Vagina (tissue), 2 donors: Measurements from ENCODE around the gene TRIB2. TPM values are rescaled to one million over a fixed set of nuclear protein-coding genes. Genes with fewer than 3 reads are reported as not detected.

ENCODE experiments used
- DNase-seq, 2 donors: peaks; one replicate each; pipeline ENCODE4 v3.0.0-alpha.2; 2017; ENCODE audit errors: extremely low spot score in 2 of 2
- H3K27ac ChIP-seq: fragments of 200-600 bp; sonication (generic); one replicate; pipeline ENCODE4 v1.5.1; 2019
- H3K27me3 ChIP-seq: fragments of 200-600 bp; sonication (generic); one replicate; pipeline ENCODE4 v1.5.1; 2019
- H3K36me3 ChIP-seq, 2 donors: fragments of 200-600 bp; sonication (generic); one replicate each; pipeline ENCODE4 v1.5.1; 2017 to 2019
- H3K4me1 ChIP-seq: fragments of 200-600 bp; sonication (generic); one replicate; pipeline ENCODE4 v1.5.1; 2019
- H3K4me3 ChIP-seq, 2 donors: fragments of 200-600 bp; sonication (generic); 1 replicate in 1 of 2; 2 replicates in 1 of 2; pipeline ENCODE4 v1.5.1; 2016 to 2019
- H3K9me3 ChIP-seq: fragments of 200-600 bp; sonication (generic); one replicate; pipeline ENCODE4 v1.5.1; 2019
- POLR2A ChIP-seq, 2 donors: fragments of 450-650 bp; IDR thresholded peaks; one replicate each; pipeline ENCODE4 v1.6.1; 2017; ENCODE audit warnings: antibody characterized with exemption in 2 of 2, mild to moderate bottlenecking in 2 of 2, moderate library complexity in 2 of 2
- POLR2AphosphoS5 ChIP-seq, 2 donors: sonication (generic); formaldehyde crosslinking; IDR thresholded peaks; one replicate each; pipeline ENCODE4 v1.9.0; 2017; ENCODE audit warnings: antibody characterized with exemption in 2 of 2, mild to moderate bottlenecking in 2 of 2, low read depth in 1 of 2; ENCODE audit not compliant: insufficient read depth in 1 of 2
- intact Hi-C: fragments of 100-400 bp; cut with DNase I; formaldehyde crosslinking; loops from one replicate; pipeline ENCODE4 v1.15.1; 2023
- total RNA-seq: library from RNA; depleted of rRNA; stranded (reverse); fragments of >200 nt; gene quantifications from one replicate; pipeline ENCODE4 v1.2.3, GENCODE V29; 2016
- TF ChIP-seq, protein P1 (sequence below), 3 experiments: fragments of 450-650 bp in 2 of 3; fragments of 200-600 bp in 1 of 3; sonication (generic) in 1 of 3; IDR thresholded peaks; one replicate each; pipeline ENCODE4 v1.5.1; 2017 to 2019; ENCODE audit warnings: antibody characterized with exemption in 3 of 3, mild to moderate bottlenecking in 2 of 3, moderate library complexity in 2 of 3

Gene TRIB2
- total RNA-seq, 1 donor from 2014 or later = 64.8 TPM

DNA sequence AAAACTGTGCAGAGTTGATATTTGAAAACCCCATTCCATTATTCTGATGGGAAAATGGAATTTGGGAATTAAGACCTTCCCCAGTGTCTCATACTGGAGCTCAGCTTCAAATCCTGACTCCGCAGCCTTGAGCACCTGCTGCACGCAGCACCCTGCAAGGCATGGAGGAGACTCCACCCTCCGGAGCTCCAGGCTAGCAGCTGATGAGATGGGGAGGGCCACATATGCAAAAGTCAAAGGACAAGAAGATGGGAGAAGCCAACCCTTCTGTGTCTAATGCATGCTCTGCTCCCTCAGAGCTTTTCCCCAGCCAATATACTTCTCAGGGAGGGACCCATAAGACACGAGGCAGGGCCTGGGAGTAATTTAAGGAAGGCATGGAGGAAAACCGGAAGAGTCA lies 34.7 kb upstream of the TRIB2 start:
- H3K27ac ChIP-seq = no peak overlapping the region
- intact Hi-C loops = no loop called here

DNA sequence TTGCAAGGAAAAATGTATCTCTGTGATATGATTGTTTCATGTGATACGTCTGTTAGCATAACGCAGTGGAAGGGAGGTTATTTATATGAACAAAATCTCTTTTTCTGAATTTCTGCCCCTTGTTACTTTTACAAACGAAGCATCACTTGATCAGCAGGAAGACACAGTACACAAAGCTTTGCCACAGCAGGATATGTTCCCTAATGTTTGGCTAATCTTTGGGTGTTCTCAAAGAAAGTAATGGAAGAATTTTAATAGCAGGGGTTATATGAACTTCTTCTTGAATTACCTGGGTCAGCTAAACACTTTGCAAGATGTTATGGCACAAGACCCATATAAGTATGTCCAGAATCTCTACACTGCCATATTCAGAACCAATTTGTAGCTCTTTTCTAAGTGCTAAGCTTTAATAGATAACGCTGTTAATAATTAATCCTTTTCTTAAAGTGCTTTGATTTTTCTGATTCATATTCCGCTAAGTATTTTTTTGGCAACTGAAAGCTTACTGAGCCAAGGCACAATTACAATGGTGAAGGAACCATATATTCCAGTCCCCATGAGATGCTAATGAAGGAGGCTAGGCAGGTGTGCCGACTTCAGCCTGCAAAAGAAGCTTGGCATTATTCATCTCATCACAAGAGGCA lies 33.2 kb upstream of the TRIB2 start:
- DNase-seq = no peak
- Histone ChIP-seq H3K4me3 (no peak overlapping the region), H3K36me3 (no peaks in the 10 kb centered on the region), H3K27ac (no peak overlapping the region), H3K27me3 (no peaks in the 10 kb centered on the region), H3K4me1 (peaks cover 15% of the 10 kb centered on the region), H3K9me3 (no peaks in the 10 kb centered on the region)
- intact Hi-C loops = no loop called here
- TF ChIP-seq POLR2A (IDR thresholded peaks at IDR 0.05) (no peak), POLR2AphosphoS5 (IDR thresholded peaks at IDR 0.05; ENCODE audit: insufficient read depth in 1 of 2, low read depth in 1 of 2) (no peak)
- TF ChIP-seq, protein P1, sequence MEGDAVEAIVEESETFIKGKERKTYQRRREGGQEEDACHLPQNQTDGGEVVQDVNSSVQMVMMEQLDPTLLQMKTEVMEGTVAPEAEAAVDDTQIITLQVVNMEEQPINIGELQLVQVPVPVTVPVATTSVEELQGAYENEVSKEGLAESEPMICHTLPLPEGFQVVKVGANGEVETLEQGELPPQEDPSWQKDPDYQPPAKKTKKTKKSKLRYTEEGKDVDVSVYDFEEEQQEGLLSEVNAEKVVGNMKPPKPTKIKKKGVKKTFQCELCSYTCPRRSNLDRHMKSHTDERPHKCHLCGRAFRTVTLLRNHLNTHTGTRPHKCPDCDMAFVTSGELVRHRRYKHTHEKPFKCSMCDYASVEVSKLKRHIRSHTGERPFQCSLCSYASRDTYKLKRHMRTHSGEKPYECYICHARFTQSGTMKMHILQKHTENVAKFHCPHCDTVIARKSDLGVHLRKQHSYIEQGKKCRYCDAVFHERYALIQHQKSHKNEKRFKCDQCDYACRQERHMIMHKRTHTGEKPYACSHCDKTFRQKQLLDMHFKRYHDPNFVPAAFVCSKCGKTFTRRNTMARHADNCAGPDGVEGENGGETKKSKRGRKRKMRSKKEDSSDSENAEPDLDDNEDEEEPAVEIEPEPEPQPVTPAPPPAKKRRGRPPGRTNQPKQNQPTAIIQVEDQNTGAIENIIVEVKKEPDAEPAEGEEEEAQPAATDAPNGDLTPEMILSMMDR (IDR thresholded peaks at IDR 0.05) = no peak

More for the DNA sequence above, 34.7 kb upstream of the TRIB2 start:
- Histone ChIP-seq H3K27me3 (no peaks in the 10 kb centered on the region), H3K4me3 (no peak overlapping the region), H3K9me3 (no peaks in the 10 kb centered on the region), H3K36me3 (no peaks in the 10 kb centered on the region), H3K4me1 (peaks cover 15% of the 10 kb centered on the region)
- DNase-seq = no peak
- TF ChIP-seq, protein P1 (IDR thresholded peaks at IDR 0.05) = no peak
- TF ChIP-seq POLR2A (IDR thresholded peaks at IDR 0.05) = no peak
- no peak for TF ChIP-seq POLR2AphosphoS5 (IDR thresholded peaks at IDR 0.05; ENCODE audit: insufficient read depth in 1 of 2, low read depth in 1 of 2)

DNA sequence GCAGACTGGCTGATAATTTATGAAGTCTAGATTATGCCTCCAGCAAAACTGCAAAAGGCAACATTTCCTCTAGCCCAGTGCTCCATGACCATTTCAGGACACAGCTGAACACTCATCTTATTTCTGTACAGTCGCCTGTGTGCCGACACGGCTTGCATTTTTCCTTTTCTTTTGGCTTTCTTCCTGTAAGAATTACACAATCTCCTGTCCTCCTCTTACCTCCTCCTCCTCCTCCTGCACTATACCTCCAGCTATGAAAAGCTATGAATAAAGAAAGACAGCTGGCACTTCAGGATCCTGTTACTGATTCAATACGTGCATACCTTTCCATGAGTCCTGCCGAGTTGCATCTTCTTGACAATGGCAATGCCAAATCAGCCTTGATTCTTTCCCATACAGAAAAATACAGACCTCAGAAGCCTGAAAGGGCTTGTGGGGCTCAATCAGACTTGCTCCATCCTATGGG lies 32.2 kb upstream of the TRIB2 start:
- no peaks in the 10 kb centered on the region for H3K9me3 ChIP-seq
- H3K4me1 ChIP-seq = peaks cover 15% of the 10 kb centered on the region
- no peak for DNase-seq
- no peaks in the 10 kb centered on the region for H3K27me3 ChIP-seq
- intact Hi-C loops = no loop called here
- peak in 1 of 2 donors; percentile 55 for TF ChIP-seq POLR2AphosphoS5 (IDR thresholded peaks at IDR 0.05; ENCODE audit: insufficient read depth in 1 of 2, low read depth in 1 of 2)
- TF ChIP-seq, protein P1 (IDR thresholded peaks at IDR 0.05) = no peak
- no peak for TF ChIP-seq POLR2A (IDR thresholded peaks at IDR 0.05)
- H3K27ac ChIP-seq = no peak overlapping the region
- no peak overlapping the region for H3K4me3 ChIP-seq
- H3K36me3 ChIP-seq = no peaks in the 10 kb centered on the region

DNA sequence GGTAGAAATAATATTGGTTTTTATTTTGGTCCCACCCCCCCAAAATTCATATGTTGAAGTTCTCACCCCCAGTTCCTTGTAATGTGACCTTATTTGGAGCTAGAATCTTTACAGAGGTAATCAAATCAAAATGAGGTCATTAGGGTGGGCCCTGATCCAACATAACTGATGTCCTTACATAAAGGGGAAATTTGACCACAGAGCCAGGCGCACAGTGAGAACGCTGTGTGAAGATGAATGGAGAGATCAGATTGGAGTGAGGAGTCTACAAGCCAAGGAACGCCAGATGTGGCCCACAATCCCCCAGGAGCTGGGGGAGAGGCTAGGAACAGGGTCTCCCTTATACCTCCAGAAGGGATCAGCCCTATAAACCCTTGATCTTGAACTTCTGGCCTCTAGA lies 31.6 kb upstream of the TRIB2 start:
- no peak overlapping the region for H3K27ac ChIP-seq
- no peak for DNase-seq
- TF ChIP-seq POLR2A (IDR thresholded peaks at IDR 0.05) (no peak), POLR2AphosphoS5 (IDR thresholded peaks at IDR 0.05; ENCODE audit: insufficient read depth in 1 of 2, low read depth in 1 of 2) (no peak)
- H3K4me3 ChIP-seq = no peak overlapping the region
- no peaks in the 10 kb centered on the region for H3K27me3 ChIP-seq
- H3K4me1 ChIP-seq = peaks cover 15% of the 10 kb centered on the region
- no peaks in the 10 kb centered on the region for H3K9me3 ChIP-seq
- intact Hi-C loops = no loop called here
- no peaks in the 10 kb centered on the region for H3K36me3 ChIP-seq

DNA sequence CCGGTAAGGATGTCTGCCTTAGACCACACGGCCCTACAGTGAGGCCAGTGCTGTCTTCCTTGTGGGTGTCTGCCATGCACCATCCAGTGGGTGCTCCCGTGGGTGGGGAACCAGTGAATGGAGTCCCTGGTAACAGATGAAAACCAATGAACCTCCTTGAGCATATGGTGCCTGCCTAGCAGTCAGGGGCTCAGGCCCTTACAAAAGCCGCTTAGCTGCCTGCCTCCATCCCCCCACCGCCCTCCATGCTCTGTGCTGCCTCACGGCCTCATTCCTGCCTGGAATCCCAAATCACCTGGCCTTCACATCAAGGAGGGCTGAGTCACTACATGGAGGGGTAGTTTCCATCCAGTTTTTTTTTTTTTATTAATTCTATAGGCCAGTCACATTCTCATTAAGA lies 30.8 kb upstream of the TRIB2 start:
- DNase-seq = no peak
- no peaks in the 10 kb centered on the region for H3K36me3 ChIP-seq
- no peak overlapping the region for H3K4me3 ChIP-seq
- H3K9me3 ChIP-seq = no peaks in the 10 kb centered on the region
- H3K27me3 ChIP-seq = no peaks in the 10 kb centered on the region
- peaks cover 15% of the 10 kb centered on the region for H3K4me1 ChIP-seq
- intact Hi-C loops = no loop called here
- H3K27ac ChIP-seq = no peak overlapping the region
- TF ChIP-seq, protein P1 (IDR thresholded peaks at IDR 0.05) = no peak
- no peak for TF ChIP-seq POLR2A (IDR thresholded peaks at IDR 0.05)
- TF ChIP-seq POLR2AphosphoS5 (IDR thresholded peaks at IDR 0.05; ENCODE audit: insufficient read depth in 1 of 2, low read depth in 1 of 2) = no peak
